ENCODE results near the gene PSME2. TPM values are rescaled to one million over a fixed set of nuclear protein-coding genes. Genes with fewer than 3 reads are reported as not detected.

The PSME2 gene
- total and polyA plus RNA-seq, 2 of the 13 experiments (the other 11 are each of a cell fraction or from before 2014, with no cell fraction given) = 332 to 716 TPM

DNA sequence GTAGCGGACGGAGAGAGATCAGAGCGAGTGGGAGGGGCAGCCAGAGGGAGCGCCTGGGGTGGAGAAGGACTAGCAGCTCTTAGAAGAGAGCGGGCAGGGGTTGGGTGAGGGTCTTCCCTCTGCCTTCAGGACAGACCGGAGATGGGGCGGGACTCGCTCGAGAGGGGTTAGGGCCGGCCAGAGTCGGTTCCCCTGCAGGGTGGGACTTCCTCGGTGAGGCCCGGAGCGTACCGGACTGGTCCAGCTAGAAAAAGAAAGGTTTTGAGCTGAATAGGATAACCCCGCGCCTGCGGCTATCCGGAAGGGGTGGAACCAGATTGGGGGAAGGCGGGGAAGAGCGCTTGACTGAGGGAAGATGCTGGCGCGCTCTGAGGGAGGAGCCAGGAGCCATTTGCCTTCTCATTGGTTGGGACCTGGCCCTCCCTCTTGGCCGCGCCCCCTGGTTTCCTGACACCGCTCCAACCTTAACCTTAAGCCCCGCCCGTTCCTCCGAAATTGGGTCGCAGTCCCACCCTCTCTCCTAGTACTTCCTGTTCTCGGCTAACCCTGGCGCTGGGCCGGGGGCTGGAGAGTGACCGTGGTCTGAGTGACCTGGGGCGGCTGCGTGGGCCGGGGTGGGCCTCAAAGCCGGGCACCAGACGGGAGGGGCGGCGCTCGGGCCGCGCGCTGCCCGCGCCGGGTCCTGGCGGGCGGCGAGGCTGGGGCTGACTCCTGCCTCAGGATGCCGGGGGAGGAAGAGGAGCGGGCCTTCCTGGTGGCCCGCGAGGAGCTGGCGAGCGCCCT is 759 bp upstream of the PSME2 start, which contains the start of gene RNF31 (continued):
- TF ChIP-seq TRAFD1 (CRISPR knock-in tag; IDR thresholded peaks at IDR 0.05; ENCODE audit: borderline replicate concordance) (0 out of 2 replicates have a peak, but pooled peaks have one; percentile 80), KAT2B (IDR thresholded peaks at IDR 0.05; ENCODE audit: borderline replicate concordance, low read depth, low read length) (no peak), HNRNPL (IDR thresholded peaks at IDR 0.05; ENCODE audit: low read depth, low read length) (peak; percentile 82), NFYB (CRISPR knock-in tag; IDR thresholded peaks at IDR 0.05) (peak; percentile 91), TOE1 (CRISPR knock-in tag; IDR thresholded peaks at IDR 0.05) (peak; percentile 63; the same call in 1 of the 2 replicates), THAP7 (CRISPR knock-in tag; IDR thresholded peaks at IDR 0.05) (no peak; the same call in 1 of the 2 replicates), THYN1 (CRISPR knock-in tag; IDR thresholded peaks at IDR 0.05; ENCODE audit: borderline replicate concordance, low read depth) (no peak), NCOA5 (CRISPR knock-in tag; IDR thresholded peaks at IDR 0.05) (peak; percentile 25; the same call in 1 of the 2 replicates), KDM4B (CRISPR knock-in tag; IDR thresholded peaks at IDR 0.05) (0 out of 2 replicates have a peak, but pooled peaks have one; percentile 44), ZNF292 (CRISPR knock-in tag; IDR thresholded peaks at IDR 0.05; ENCODE audit: borderline replicate concordance, low read depth) (no peak; the same call in 1 of the 2 replicates), DMAP1 (CRISPR knock-in tag; IDR thresholded peaks at IDR 0.05) (no peak; the same call in none of the 2 replicates), FOXK2 (IDR thresholded peaks at IDR 0.05) (no peak), GABPB1 (CRISPR knock-in tag; IDR thresholded peaks at IDR 0.05) (peak; percentile 89), REXO4 (CRISPR knock-in tag; IDR thresholded peaks at IDR 0.05; ENCODE audit: borderline replicate concordance) (peak; percentile 87; the same call in 1 of the 2 replicates), ZNF354B (CRISPR knock-in tag; IDR thresholded peaks at IDR 0.05) (no peak; the same call in 1 of the 2 replicates), RFX5 (IDR thresholded peaks at IDR 0.05; ENCODE audit: low read depth, low read length) (peak; percentile 26; the same call in 1 of the 2 replicates), GZF1 (CRISPR knock-in tag; IDR thresholded peaks at IDR 0.05) (peak; percentile 14; the same call in 1 of the 2 replicates), SRSF1 (optimal IDR thresholded peaks at IDR 0.05; ENCODE audit: low read depth, low read length) (peak; percentile 85), ZNF772 (CRISPR knock-in tag; IDR thresholded peaks at IDR 0.05) (peak; percentile 21; the same call in 1 of the 2 replicates), ZNF547 (CRISPR knock-in tag; IDR thresholded peaks at IDR 0.05) (no peak; the same call in none of the 2 replicates), ZNF644 (CRISPR knock-in tag; IDR thresholded peaks at IDR 0.05; ENCODE audit: low read depth) (no peak), CREB1 (IDR thresholded peaks at IDR 0.05) (peak; percentile 53), CREB1 (CRISPR knock-in tag; IDR thresholded peaks at IDR 0.05) (no peak), HCFC1 (IDR thresholded peaks at IDR 0.05; ENCODE audit: low read depth, low read length) (peak; percentile 6; the same call in 1 of the 2 replicates), SKI (IDR thresholded peaks at IDR 0.05; ENCODE audit: partially characterized antibody) (peak; percentile 69), ZNF746 (CRISPR knock-in tag; IDR thresholded peaks at IDR 0.05) (no peak)
- TF ChIP-seq, protein P1, sequence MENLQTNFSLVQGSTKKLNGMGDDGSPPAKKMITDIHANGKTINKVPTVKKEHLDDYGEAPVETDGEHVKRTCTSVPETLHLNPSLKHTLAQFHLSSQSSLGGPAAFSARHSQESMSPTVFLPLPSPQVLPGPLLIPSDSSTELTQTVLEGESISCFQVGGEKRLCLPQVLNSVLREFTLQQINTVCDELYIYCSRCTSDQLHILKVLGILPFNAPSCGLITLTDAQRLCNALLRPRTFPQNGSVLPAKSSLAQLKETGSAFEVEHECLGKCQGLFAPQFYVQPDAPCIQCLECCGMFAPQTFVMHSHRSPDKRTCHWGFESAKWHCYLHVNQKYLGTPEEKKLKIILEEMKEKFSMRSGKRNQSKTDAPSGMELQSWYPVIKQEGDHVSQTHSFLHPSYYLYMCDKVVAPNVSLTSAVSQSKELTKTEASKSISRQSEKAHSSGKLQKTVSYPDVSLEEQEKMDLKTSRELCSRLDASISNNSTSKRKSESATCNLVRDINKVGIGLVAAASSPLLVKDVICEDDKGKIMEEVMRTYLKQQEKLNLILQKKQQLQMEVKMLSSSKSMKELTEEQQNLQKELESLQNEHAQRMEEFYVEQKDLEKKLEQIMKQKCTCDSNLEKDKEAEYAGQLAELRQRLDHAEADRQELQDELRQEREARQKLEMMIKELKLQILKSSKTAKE (CRISPR knock-in tag; IDR thresholded peaks at IDR 0.05; ENCODE audit: borderline replicate concordance) = no peak
